Stimulated activated CD4-positive, alpha-beta T cell treated with anti-CD3 and anti-CD28 coated beads, Interleukin-2, amount 100 ng/mL, for 48 hours (primary cell): ENCODE data around the gene CXorf66.
"Not testable (repeated sequence)": the region's sequence is repeated elsewhere in the genome, so short reads cannot be mapped to it uniquely, and the experiment has no call there.

ENCODE experiments used
- DNase-seq, 2 donors: peaks; one replicate each; pipeline ENCODE4 v3.0.0-alpha.2; 2020

The CXorf66 gene

GRCh38 chrX:139924069-139924695 is 41.1 kb downstream of the CXorf66 start:
- no peak for DNase-seq

DNA sequence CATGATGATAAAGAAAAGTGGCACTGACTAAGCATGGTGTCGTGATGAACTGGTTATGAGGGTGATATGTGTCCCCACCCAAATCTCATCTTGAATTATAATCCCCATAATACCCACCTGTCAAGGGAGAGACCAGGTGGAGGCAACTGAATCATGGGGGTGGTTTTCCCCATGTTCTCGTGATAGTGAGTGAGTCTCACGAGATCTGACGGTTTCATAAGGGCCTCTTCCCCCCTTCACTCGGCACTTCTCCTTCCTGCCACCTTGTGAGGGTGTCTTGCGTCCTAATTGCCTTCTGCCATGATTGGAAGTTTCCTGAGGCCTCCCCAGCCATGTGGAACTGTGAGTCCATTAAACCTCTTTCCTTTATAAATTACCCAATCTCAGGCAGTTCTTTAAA is 44.2 kb downstream of the CXorf66 start:
- not testable (repeated sequence) for DNase-seq

DNA sequence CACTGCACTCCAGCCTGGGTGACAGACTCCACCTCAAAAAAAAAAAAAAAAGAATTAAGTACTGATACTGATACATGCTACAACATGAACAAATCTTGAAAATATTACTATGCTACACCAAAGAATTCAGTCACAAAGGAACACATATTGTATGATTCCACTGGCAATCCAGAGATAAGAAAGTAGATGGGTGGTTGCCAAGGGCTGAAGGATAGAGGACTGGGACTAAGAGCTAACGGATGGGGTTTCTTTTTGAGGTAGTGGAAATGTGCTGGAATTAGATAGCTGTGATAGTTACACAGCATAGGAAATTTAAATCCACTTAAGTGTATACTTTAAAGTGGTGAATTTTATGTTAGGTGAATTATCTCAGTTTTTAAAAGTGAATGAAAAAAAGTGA is 45.0 kb downstream of the CXorf66 start:
- DNase-seq: no peak

DNA sequence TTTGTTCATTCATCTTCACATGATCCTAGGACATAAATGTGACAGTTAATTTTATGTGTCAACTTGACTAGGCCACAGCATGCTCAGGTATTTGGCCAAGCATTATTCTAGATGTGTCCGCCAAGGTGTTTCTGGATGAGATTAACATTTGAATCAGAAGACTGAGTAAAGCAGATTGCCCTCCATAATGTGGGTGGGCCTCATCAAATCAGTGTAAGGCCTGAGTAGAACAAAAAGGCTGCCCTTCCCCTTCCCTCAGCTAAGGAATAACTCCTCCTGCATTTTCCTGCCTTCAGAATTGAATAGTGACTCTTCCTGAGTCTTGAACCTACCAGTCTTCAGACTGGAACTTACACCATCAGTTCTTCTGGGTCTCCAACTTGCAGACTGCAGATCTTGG is 50.9 kb downstream of the CXorf66 start:
- no peak for DNase-seq

DNA sequence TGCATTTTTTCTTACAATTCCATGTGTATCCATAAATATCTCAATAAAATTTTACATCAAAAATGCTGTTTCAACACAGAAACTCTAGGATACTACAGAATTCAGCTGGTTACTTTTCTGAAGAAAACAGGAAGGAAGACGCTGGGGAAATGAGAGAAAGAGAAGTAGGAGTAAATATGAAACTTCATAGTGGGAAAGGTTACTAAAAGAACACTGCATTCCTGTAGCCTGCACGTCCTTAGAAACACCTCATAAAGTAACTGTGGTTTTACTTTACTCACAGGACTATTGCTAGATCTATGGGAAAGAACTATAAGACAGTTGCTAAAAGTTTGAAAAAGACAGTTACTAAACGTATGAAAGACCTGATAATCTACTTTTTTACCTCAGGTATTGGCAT is 55.6 kb downstream of the CXorf66 start:
- no peak for DNase-seq

- no peak for DNase-seq
Measured at GRCh38 chrX:139907078-139907477, 58.2 kb downstream of the CXorf66 start.

DNA sequence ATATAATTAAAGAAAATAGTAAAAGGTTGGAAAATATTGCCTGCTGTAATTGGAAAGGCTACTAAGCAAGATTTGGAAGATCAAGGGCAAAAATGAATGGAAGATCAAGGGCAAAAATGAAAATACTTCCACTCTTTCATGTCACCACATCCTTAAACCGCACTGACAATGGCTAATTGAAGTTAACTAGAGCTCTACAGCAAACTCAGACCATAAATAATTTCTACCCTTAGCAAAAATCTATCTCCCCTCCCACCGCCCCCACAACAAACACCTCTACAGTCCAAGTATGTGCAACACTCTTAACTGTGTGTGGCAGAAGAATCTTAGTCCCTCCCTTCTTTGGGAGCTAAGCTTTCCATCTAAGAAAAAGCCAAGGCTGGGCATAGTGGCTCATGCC is 59.6 kb downstream of the CXorf66 start:
- no peak for DNase-seq
